ENCODE measurements around the gene PLCH1.
"Not testable (repeated sequence)": the region's sequence is repeated elsewhere in the genome, so short reads cannot be mapped to it uniquely, and the experiment has no call there.

Gene PLCH1

DNA sequence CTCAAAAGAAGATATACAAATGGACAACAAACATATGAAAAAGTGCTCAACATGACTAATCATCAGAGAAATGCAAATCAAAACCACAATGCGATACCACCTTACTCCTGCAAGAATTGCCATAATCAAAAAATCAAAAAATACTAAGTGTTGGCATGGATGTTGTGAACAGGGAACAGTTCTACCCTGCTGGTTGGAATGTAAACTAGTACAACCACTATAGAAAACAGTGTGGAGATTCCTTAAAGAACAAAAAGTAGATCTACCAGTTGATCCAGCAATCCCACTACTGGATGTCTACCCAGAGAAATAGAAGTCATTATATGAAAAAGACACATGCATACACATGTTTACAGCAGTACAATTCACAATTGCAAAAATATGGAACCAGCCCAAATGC lies 129.7 kb downstream of the PLCH1 start:
- H3K4me3 ChIP-seq (ENCODE audit: low read depth in 1 of 2, low read length in 2 of 2); H3K9ac ChIP-seq (ENCODE audit: low read depth in 1 of 2, low read length in 2 of 2); H3K36me3 ChIP-seq (ENCODE audit: control insufficient read depth in 1 of 2, insufficient read depth in 2 of 2, low read length in 2 of 2); H3K27ac ChIP-seq (ENCODE audit: low read depth, low read length); H3K9me3 ChIP-seq (ENCODE audit: control insufficient read depth in 1 of 2, low read length in 2 of 2); H3K27me3 ChIP-seq (ENCODE audit: control insufficient read depth in 1 of 2, insufficient read depth in 2 of 2, low read length in 2 of 2); H3K4me1 ChIP-seq (ENCODE audit: control insufficient read depth in 1 of 2, insufficient read depth in 2 of 2, low read length in 2 of 2): not testable (repeated sequence)

GRCh38 chr3:155614410-155614809 lies 130.5 kb downstream of the PLCH1 start:
- H3K27me3 ChIP-seq (ENCODE audit: control insufficient read depth in 1 of 2, insufficient read depth in 2 of 2, low read length in 2 of 2); H3K36me3 ChIP-seq (ENCODE audit: control insufficient read depth in 1 of 2, insufficient read depth in 2 of 2, low read length in 2 of 2); H3K4me1 ChIP-seq (ENCODE audit: control insufficient read depth in 1 of 2, insufficient read depth in 2 of 2, low read length in 2 of 2); H3K27ac ChIP-seq (ENCODE audit: low read depth, low read length); H3K9ac ChIP-seq (ENCODE audit: low read depth in 1 of 2, low read length in 2 of 2); H3K9me3 ChIP-seq (ENCODE audit: control insufficient read depth in 1 of 2, low read length in 2 of 2); H3K4me3 ChIP-seq (ENCODE audit: low read depth in 1 of 2, low read length in 2 of 2): not testable (repeated sequence)

GRCh38 chr3:155611456-155611855 lies 133.4 kb downstream of the PLCH1 start:
- H3K9ac ChIP-seq (ENCODE audit: low read depth in 1 of 2, low read length in 2 of 2) = no peak overlapping the region
- H3K27me3 ChIP-seq (ENCODE audit: control insufficient read depth in 1 of 2, insufficient read depth in 2 of 2, low read length in 2 of 2) = no peaks in the 10 kb centered on the region
- H3K4me3 ChIP-seq (ENCODE audit: low read depth in 1 of 2, low read length in 2 of 2) = no peak overlapping the region
- H3K36me3 ChIP-seq (ENCODE audit: control insufficient read depth in 1 of 2, insufficient read depth in 2 of 2, low read length in 2 of 2) = no peaks in the 10 kb centered on the region
- H3K4me1 ChIP-seq (ENCODE audit: control insufficient read depth in 1 of 2, insufficient read depth in 2 of 2, low read length in 2 of 2) = no peaks in the 10 kb centered on the region
- peaks cover 0 to 4% of the 10 kb centered on the region in 2 donors for H3K9me3 ChIP-seq (ENCODE audit: control insufficient read depth in 1 of 2, low read length in 2 of 2)
- H3K27ac ChIP-seq (ENCODE audit: low read depth, low read length) = no peak overlapping the region

DNA sequence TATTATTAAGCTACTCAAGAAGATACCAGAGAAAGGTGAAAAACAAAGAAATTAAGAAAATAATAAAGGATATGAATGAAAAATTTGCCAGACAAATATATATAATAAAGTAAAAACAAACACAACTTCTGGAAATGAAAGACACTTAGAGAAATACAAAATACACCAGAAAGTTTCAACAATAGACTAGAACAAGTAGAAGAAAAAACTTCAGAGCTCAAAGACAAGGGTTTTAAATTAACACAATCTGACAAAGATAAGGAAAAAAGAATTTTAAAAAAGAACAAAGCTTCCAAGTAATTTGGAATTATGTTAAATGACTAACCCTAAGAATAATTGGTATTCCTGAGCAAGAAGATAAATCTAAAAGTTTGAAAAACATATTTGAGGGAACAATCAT lies 135.3 kb downstream of the PLCH1 start:
- Histone ChIP-seq H3K27me3 (ENCODE audit: control insufficient read depth in 1 of 2, insufficient read depth in 2 of 2, low read length in 2 of 2) (no peaks in the 10 kb centered on the region), H3K27ac (ENCODE audit: low read depth, low read length) (no peak overlapping the region), H3K4me3 (ENCODE audit: low read depth in 1 of 2, low read length in 2 of 2) (no peak overlapping the region), H3K4me1 (ENCODE audit: control insufficient read depth in 1 of 2, insufficient read depth in 2 of 2, low read length in 2 of 2) (peaks cover 0 to 7% of the 10 kb centered on the region in 2 donors), H3K36me3 (ENCODE audit: control insufficient read depth in 1 of 2, insufficient read depth in 2 of 2, low read length in 2 of 2) (no peaks in the 10 kb centered on the region), H3K9me3 (ENCODE audit: control insufficient read depth in 1 of 2, low read length in 2 of 2) (no peaks in the 10 kb centered on the region), H3K9ac (ENCODE audit: low read depth in 1 of 2, low read length in 2 of 2) (no peak overlapping the region)

DNA sequence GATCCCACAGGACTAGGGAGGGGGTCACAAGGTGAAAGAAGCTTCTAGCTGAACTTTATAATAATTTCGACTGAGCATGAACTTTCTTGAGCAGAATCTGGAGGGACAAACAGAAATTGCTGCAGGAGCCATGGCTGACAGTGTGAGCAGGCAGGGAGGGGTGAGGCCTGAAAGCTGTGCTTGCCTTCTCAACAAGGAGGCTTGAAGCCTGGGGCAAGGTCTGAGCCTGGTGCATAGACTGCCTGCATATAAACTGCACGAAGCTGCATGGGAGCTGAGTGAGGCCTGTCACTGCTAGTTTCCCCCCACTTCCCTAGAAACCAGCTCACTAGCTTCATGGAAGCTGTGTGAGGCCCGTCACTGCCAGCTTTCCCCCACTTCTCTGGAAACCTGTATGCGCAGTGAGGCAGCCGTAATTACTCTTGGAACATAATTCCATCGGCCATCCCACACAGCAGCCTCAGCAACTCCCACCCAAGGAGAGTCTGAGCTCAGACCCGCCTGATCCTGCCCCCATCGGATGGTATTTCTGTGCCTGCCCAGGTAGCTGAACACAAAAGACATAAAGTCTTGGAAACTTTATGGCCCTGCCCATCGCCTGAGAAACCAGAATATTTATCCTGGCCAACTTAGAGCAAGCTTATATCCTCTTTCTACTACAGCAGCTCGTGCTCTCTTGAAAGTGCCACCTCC lies 136.5 kb downstream of the PLCH1 start:
- no peaks in the 10 kb centered on the region for H3K27me3 ChIP-seq (ENCODE audit: control insufficient read depth in 1 of 2, insufficient read depth in 2 of 2, low read length in 2 of 2)

DNA sequence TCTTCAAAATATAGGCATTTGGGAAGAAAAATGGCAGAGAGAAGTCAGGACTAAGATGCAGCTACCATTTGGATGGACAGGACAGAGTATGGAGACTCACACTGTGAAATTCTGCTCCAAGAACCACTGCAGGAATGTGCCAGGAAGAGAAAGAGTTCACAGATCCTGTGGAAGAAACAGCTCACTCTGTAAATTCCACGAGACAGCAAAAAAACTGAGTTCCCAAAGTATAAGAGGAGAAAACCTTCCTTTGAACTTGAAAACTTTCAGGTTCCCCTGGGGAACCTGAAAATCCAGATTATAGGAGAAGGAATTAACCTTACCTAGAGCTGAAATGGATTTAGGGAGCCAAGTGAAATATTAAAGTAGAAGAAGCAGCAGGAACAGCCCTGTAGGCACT lies 137.1 kb downstream of the PLCH1 start:
- Histone ChIP-seq H3K27ac (ENCODE audit: low read depth, low read length) (no peak overlapping the region), H3K9ac (ENCODE audit: low read depth in 1 of 2, low read length in 2 of 2) (no peak overlapping the region), H3K9me3 (ENCODE audit: control insufficient read depth in 1 of 2, low read length in 2 of 2) (no peaks in the 10 kb centered on the region)

More for the DNA sequence above, 136.5 kb downstream of the PLCH1 start:
- Histone ChIP-seq H3K4me1 (ENCODE audit: control insufficient read depth in 1 of 2, insufficient read depth in 2 of 2, low read length in 2 of 2) (peaks cover 0 to 7% of the 10 kb centered on the region in 2 donors), H3K4me3 (ENCODE audit: low read depth in 1 of 2, low read length in 2 of 2) (no peak overlapping the region), H3K9me3 (ENCODE audit: control insufficient read depth in 1 of 2, low read length in 2 of 2) (no peaks in the 10 kb centered on the region), H3K27ac (ENCODE audit: low read depth, low read length) (no peak overlapping the region), H3K36me3 (ENCODE audit: control insufficient read depth in 1 of 2, insufficient read depth in 2 of 2, low read length in 2 of 2) (no peaks in the 10 kb centered on the region), H3K9ac (ENCODE audit: low read depth in 1 of 2, low read length in 2 of 2) (no peak overlapping the region)

DNA sequence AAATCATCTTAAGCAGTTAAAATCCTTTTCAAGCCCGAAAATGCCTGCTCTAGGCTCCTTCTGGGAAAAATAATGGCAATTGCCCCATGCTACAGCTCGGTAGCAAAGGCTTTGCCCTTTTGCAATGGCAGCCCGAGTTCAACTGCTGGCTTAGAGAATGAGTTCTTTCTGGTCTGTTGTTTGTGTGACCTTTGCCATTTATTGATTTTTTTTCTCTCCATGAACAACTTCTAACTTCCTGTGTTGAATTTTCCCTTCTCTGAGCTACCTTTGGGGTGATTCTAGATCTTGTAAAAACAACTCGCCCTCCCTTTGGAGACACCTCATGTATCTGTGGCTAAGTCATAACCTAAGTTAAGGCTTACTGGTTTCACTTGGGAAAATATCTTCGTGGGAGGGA lies 139.3 kb downstream of the PLCH1 start:
- H3K27me3 ChIP-seq (ENCODE audit: control insufficient read depth in 1 of 2, insufficient read depth in 2 of 2, low read length in 2 of 2) = no peaks in the 10 kb centered on the region
- H3K9ac ChIP-seq (ENCODE audit: low read depth in 1 of 2, low read length in 2 of 2) = no peak overlapping the region
- H3K27ac ChIP-seq (ENCODE audit: low read depth, low read length) = no peak overlapping the region
- H3K9me3 ChIP-seq (ENCODE audit: control insufficient read depth in 1 of 2, low read length in 2 of 2) = no peaks in the 10 kb centered on the region
- H3K36me3 ChIP-seq (ENCODE audit: control insufficient read depth in 1 of 2, insufficient read depth in 2 of 2, low read length in 2 of 2) = no peaks in the 10 kb centered on the region
- H3K4me3 ChIP-seq (ENCODE audit: low read depth in 1 of 2, low read length in 2 of 2) = peak overlapping the region in 1 of 2 donors; percentile 29
- H3K4me1 ChIP-seq (ENCODE audit: control insufficient read depth in 1 of 2, insufficient read depth in 2 of 2, low read length in 2 of 2) = peaks cover 0 to 7% of the 10 kb centered on the region in 2 donors

More for the DNA sequence above, 137.1 kb downstream of the PLCH1 start:
- Histone ChIP-seq H3K4me3 (ENCODE audit: low read depth in 1 of 2, low read length in 2 of 2) (no peak overlapping the region), H3K27me3 (ENCODE audit: control insufficient read depth in 1 of 2, insufficient read depth in 2 of 2, low read length in 2 of 2) (no peaks in the 10 kb centered on the region), H3K36me3 (ENCODE audit: control insufficient read depth in 1 of 2, insufficient read depth in 2 of 2, low read length in 2 of 2) (no peaks in the 10 kb centered on the region), H3K4me1 (ENCODE audit: control insufficient read depth in 1 of 2, insufficient read depth in 2 of 2, low read length in 2 of 2) (peaks cover 0 to 7% of the 10 kb centered on the region in 2 donors)

GRCh38 chr3:155604967-155605366 lies 139.9 kb downstream of the PLCH1 start:
- H3K9ac ChIP-seq (ENCODE audit: low read depth in 1 of 2, low read length in 2 of 2) = no peak overlapping the region
- H3K27ac ChIP-seq (ENCODE audit: low read depth, low read length) = no peak overlapping the region
- peaks cover 0 to 7% of the 10 kb centered on the region in 2 donors for H3K4me1 ChIP-seq (ENCODE audit: control insufficient read depth in 1 of 2, insufficient read depth in 2 of 2, low read length in 2 of 2)
- no peaks in the 10 kb centered on the region for H3K36me3 ChIP-seq (ENCODE audit: control insufficient read depth in 1 of 2, insufficient read depth in 2 of 2, low read length in 2 of 2)
- no peak overlapping the region for H3K4me3 ChIP-seq (ENCODE audit: low read depth in 1 of 2, low read length in 2 of 2)
- no peaks in the 10 kb centered on the region for H3K9me3 ChIP-seq (ENCODE audit: control insufficient read depth in 1 of 2, low read length in 2 of 2)
- no peaks in the 10 kb centered on the region for H3K27me3 ChIP-seq (ENCODE audit: control insufficient read depth in 1 of 2, insufficient read depth in 2 of 2, low read length in 2 of 2)

DNA sequence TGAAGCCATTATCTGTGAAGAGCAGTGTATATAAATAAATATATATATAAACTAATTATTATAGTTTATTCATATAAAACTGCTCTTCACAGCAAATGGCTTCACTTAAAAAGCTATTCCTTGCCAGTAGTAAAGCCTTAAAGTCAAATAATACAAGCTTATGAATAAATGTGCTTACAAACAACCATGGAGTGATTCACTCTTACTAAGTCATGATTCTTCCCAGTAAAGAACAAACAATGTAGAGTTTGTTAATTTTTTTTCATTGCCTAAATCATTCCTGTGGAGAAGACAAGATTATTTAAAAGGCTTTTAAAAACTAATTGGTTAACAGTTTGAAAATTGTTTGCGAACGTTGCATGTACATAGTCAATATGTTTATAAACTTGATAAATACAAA lies 140.7 kb downstream of the PLCH1 start:
- H3K27me3 ChIP-seq (ENCODE audit: control insufficient read depth in 1 of 2, insufficient read depth in 2 of 2, low read length in 2 of 2) = no peaks in the 10 kb centered on the region
- peaks cover 0 to 7% of the 10 kb centered on the region in 2 donors for H3K4me1 ChIP-seq (ENCODE audit: control insufficient read depth in 1 of 2, insufficient read depth in 2 of 2, low read length in 2 of 2)
- H3K4me3 ChIP-seq (ENCODE audit: low read depth in 1 of 2, low read length in 2 of 2) = no peak overlapping the region
- no peaks in the 10 kb centered on the region for H3K9me3 ChIP-seq (ENCODE audit: control insufficient read depth in 1 of 2, low read length in 2 of 2)
- H3K9ac ChIP-seq (ENCODE audit: low read depth in 1 of 2, low read length in 2 of 2) = no peak overlapping the region
- no peak overlapping the region for H3K27ac ChIP-seq (ENCODE audit: low read depth, low read length)
- H3K36me3 ChIP-seq (ENCODE audit: control insufficient read depth in 1 of 2, insufficient read depth in 2 of 2, low read length in 2 of 2) = no peaks in the 10 kb centered on the region

GRCh38 chr3:155603302-155603701 lies 141.6 kb downstream of the PLCH1 start:
- Histone ChIP-seq H3K4me3 (ENCODE audit: low read depth in 1 of 2, low read length in 2 of 2) (no peak overlapping the region), H3K9me3 (ENCODE audit: control insufficient read depth in 1 of 2, low read length in 2 of 2) (no peaks in the 10 kb centered on the region), H3K4me1 (ENCODE audit: control insufficient read depth in 1 of 2, insufficient read depth in 2 of 2, low read length in 2 of 2) (peaks cover 0 to 7% of the 10 kb centered on the region in 2 donors), H3K27ac (ENCODE audit: low read depth, low read length) (no peak overlapping the region), H3K27me3 (ENCODE audit: control insufficient read depth in 1 of 2, insufficient read depth in 2 of 2, low read length in 2 of 2) (no peaks in the 10 kb centered on the region), H3K36me3 (ENCODE audit: control insufficient read depth in 1 of 2, insufficient read depth in 2 of 2, low read length in 2 of 2) (no peaks in the 10 kb centered on the region), H3K9ac (ENCODE audit: low read depth in 1 of 2, low read length in 2 of 2) (no peak overlapping the region)

Measured in duodenal mucosa (tissue), 2 donors.